Prostate gland (tissue), 2 donors: ENCODE measurements around the gene CRP.

Source experiments
- POLR2A ChIP-seq: fragments of 450-650 bp; IDR thresholded peaks from one replicate; pipeline ENCODE4 v1.6.1; 2016; ENCODE audit warnings: antibody characterized with exemption, mild to moderate bottlenecking
- TF ChIP-seq, protein P1 (sequence below), 4 experiments: fragments of 200-600 bp in 2 of 4; fragments of 450-650 bp in 2 of 4; sonication (generic) in 2 of 4; IDR thresholded peaks; 1 replicate in 3 of 4; 2 replicates in 1 of 4; pipeline ENCODE4 v1.5.1; 2016 to 2019; ENCODE audit warnings: antibody characterized with exemption in 4 of 4, mild to moderate bottlenecking in 2 of 4, moderate library complexity in 2 of 4

- TF ChIP-seq, protein P1, sequence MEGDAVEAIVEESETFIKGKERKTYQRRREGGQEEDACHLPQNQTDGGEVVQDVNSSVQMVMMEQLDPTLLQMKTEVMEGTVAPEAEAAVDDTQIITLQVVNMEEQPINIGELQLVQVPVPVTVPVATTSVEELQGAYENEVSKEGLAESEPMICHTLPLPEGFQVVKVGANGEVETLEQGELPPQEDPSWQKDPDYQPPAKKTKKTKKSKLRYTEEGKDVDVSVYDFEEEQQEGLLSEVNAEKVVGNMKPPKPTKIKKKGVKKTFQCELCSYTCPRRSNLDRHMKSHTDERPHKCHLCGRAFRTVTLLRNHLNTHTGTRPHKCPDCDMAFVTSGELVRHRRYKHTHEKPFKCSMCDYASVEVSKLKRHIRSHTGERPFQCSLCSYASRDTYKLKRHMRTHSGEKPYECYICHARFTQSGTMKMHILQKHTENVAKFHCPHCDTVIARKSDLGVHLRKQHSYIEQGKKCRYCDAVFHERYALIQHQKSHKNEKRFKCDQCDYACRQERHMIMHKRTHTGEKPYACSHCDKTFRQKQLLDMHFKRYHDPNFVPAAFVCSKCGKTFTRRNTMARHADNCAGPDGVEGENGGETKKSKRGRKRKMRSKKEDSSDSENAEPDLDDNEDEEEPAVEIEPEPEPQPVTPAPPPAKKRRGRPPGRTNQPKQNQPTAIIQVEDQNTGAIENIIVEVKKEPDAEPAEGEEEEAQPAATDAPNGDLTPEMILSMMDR (IDR thresholded peaks at IDR 0.05), result no peak
- no peak for TF ChIP-seq POLR2A
Observed at GRCh38 chr1:159704481-159704880, 9.9 kb downstream of the CRP start.
